HEK293T (cell line): ENCODE data around the gene MAGED2.

ENCODE experiments used
- ARNT ChIP-seq: fragments of 450-650 bp; IDR thresholded peaks from 2 replicates; pipeline ENCODE4 v1.6.1; 2017; ENCODE audit warnings: mild to moderate bottlenecking
- BHLHE40 ChIP-seq: fragments of 450-650 bp; IDR thresholded peaks from 2 replicates; pipeline ENCODE4 v1.6.1; 2016; ENCODE audit warnings: mild to moderate bottlenecking, moderate library complexity, borderline replicate concordance
- ELF4 ChIP-seq: fragments of 450-650 bp; IDR thresholded peaks from 2 replicates; pipeline ENCODE4 v1.6.1; 2017; ENCODE audit warnings: antibody characterized with exemption
- FOXA1 ChIP-seq: fragments of 450-650 bp; IDR thresholded peaks from 2 replicates; pipeline ENCODE4 v1.6.1; 2016; ENCODE audit warnings: mild to moderate bottlenecking
- FOXM1 ChIP-seq: fragments of 450-650 bp; IDR thresholded peaks from 2 replicates; pipeline ENCODE4 v1.6.1; 2017; ENCODE audit warnings: mild to moderate bottlenecking, borderline replicate concordance
- SP1 ChIP-seq: fragments of 450-650 bp; IDR thresholded peaks from 2 replicates; pipeline ENCODE4 v1.6.1; 2017
- SUZ12 ChIP-seq: fragments of 450-650 bp; IDR thresholded peaks from 2 replicates; pipeline ENCODE4 v1.6.1; 2016; ENCODE audit warnings: mild to moderate bottlenecking
- ZNF384 ChIP-seq: fragments of 450-650 bp; IDR thresholded peaks from 2 replicates; pipeline ENCODE4 v1.6.1; 2016

GRCh38 chrX:54817220-54817820 is 9.8 kb downstream of the MAGED2 start:
- TF ChIP-seq SP1: no peak
- no peak for TF ChIP-seq ARNT
- TF ChIP-seq FOXA1: no peak
- TF ChIP-seq FOXM1: no peak
- no peak for TF ChIP-seq ELF4
- TF ChIP-seq SUZ12: no peak
- no peak for TF ChIP-seq ZNF384
- TF ChIP-seq BHLHE40: no peak
